Caco-2 (cell line): ENCODE results near the gene KDM4C. TPM values are rescaled to one million over a fixed set of nuclear protein-coding genes. Genes with fewer than 3 reads are reported as not detected.

Experiments
- BruUV-seq: library from RNA; stranded (reverse); fragments of 400-500 nt; replicated peaks from 2 replicates; lab custom pipeline; 2021; lab: Mats Ljungman, UMichigan
- CTCF ChIA-PET: fragments of 300-600 bp; sonication (Branson Sonifier 250); formaldehyde crosslinking; loops from one replicate; lab custom pipeline; 2022; ENCODE audit warnings: antibody characterized with exemption; lab: Charles Lee
- POLR2A ChIA-PET: fragments of 300-600 bp; sonication (Branson Sonifier 250); formaldehyde crosslinking; loops from one replicate; lab custom pipeline; 2022; ENCODE audit warnings: antibody characterized with exemption; lab: Charles Lee
- DNase-seq, 2 experiments: peaks; one replicate each; pipeline versions ENCODE4 v3.0.0 to v3.0.0-alpha.2; 2020 to 2022
- H3K27me3 ChIP-seq: replicated peaks from 2 replicates; pipeline ENCODE4 v1.6.0; 2011; ENCODE audit warnings: low read length; ENCODE audit not compliant: control insufficient read depth, insufficient read depth
- H3K36me3 ChIP-seq: 2 replicates; pipeline ENCODE4 v1.5.1; 2011; ENCODE audit warnings: low read length; ENCODE audit not compliant: control insufficient read depth, insufficient read depth
- H3K4me1 ChIP-seq: fragments of 250-450 bp; sonication (Bioruptor Pico); 2 replicates; pipeline ENCODE4 v1.5.1; 2020; ENCODE audit warnings: mild to moderate bottlenecking
- H3K4me3 ChIP-seq: 2 replicates; pipeline ENCODE4 v1.5.1; 2011; ENCODE audit warnings: low read depth, mild to moderate bottlenecking, control low read depth, low read length
- H3K9me3 ChIP-seq: fragments of 250-450 bp; sonication (Bioruptor Pico); 2 replicates; pipeline ENCODE4 v1.5.1; 2020; ENCODE audit warnings: mild to moderate bottlenecking, moderate library complexity
- H3K27ac Mint-ChIP-seq: one replicate; pipeline ENCODE4 v1.8.0; 2022; ENCODE audit warnings: mixed read lengths; ENCODE audit not compliant: unreplicated experiment
- H3K27me3 Mint-ChIP-seq: one replicate; pipeline ENCODE4 v1.8.0; 2022; ENCODE audit warnings: mixed read lengths; ENCODE audit not compliant: insufficient read depth, unreplicated experiment
- H3K36me3 Mint-ChIP-seq: one replicate; pipeline ENCODE4 v1.8.0; 2022; ENCODE audit warnings: mild to moderate bottlenecking, mixed read lengths; ENCODE audit not compliant: insufficient read depth, unreplicated experiment
- H3K4me1 Mint-ChIP-seq: one replicate; pipeline ENCODE4 v1.8.0; 2022; ENCODE audit warnings: low read depth, mixed read lengths; ENCODE audit not compliant: unreplicated experiment
- H3K4me3 Mint-ChIP-seq: one replicate; pipeline ENCODE4 v1.8.0; 2022; ENCODE audit warnings: mild to moderate bottlenecking, moderate library complexity, mixed read lengths; ENCODE audit not compliant: unreplicated experiment
- H3K9me3 Mint-ChIP-seq: one replicate; pipeline ENCODE4 v1.8.0; 2022; ENCODE audit warnings: mixed read lengths; ENCODE audit not compliant: unreplicated experiment
- intact Hi-C: fragments of 100-400 bp; cut with micrococcal nuclease; formaldehyde crosslinking; loops from one replicate; pipeline ENCODE4 v1.10.0; 2022; ENCODE audit not compliant: unreplicated experiment
- total RNA-seq: library from RNA; stranded (reverse); gene quantifications from 2 replicates; pipeline ENCODE4 v1.2.3, GENCODE V29; 2022
- TF ChIP-seq, protein P1 (sequence below), 2 experiments: fragments of 200-600 bp in 1 of 2; IDR thresholded peaks; 1 replicate in 1 of 2; 2 replicates in 1 of 2; pipeline versions ENCODE4 v1.5.1 to v1.8.0; 2011 to 2022; ENCODE audit warnings: antibody characterized with exemption in 1 of 2, control low read depth in 1 of 2, inconsistent platforms in 1 of 2, low read depth in 1 of 2, low read length in 1 of 2, mild to moderate bottlenecking in 1 of 2, moderate library complexity in 1 of 2; ENCODE audit not compliant: insufficient read depth in 1 of 2, severe bottlenecking in 1 of 2, unreplicated experiment in 1 of 2

Gene KDM4C
- total RNA-seq, 1 experiment from 2014 or later: 40.3 TPM

DNA sequence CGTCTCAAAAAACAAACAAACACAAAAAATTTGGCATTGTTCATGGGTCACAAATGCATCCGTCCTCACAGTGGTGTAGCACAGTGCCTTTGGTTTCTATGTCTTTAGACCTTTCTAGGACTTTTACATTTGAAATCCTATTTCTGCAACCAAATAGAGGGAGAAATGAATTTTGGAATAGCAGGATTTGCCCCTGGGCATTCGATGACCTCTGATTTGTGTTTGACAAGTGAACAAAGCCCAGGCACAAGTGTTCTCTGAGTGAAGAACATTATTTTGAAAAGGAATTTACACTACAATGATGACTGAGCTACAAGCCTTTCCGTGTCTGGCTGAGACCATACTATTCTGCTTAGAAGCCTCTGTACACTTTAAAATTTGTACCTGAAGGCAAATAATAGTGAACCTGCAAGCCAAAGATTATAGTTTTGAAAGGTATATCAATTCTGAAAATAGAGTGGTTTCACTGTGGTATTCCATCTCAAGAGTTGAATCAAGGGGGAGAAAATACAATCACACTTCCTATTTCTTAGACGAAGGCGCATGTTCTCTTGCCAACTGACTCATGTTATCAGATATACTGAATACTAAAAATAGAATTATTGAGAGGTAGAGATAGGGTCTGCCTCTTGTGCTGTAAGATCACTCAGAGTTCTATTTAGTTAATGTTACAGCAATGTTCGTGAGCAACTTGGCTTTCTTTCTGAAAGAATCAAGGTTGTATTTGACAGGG lies 297.6 kb downstream of the KDM4C start:
- H3K9me3 ChIP-seq: no peaks in the 10 kb centered on the region
- Mint-ChIP-seq H3K4me1 (no peaks in the 10 kb centered on the region), H3K27me3 (no peaks in the 10 kb centered on the region), H3K4me3 (no peak overlapping the region), H3K27ac (no peak overlapping the region), H3K36me3 (peaks cover 7% of the 10 kb centered on the region), H3K9me3 (no peaks in the 10 kb centered on the region)
- TF ChIP-seq, protein P1, sequence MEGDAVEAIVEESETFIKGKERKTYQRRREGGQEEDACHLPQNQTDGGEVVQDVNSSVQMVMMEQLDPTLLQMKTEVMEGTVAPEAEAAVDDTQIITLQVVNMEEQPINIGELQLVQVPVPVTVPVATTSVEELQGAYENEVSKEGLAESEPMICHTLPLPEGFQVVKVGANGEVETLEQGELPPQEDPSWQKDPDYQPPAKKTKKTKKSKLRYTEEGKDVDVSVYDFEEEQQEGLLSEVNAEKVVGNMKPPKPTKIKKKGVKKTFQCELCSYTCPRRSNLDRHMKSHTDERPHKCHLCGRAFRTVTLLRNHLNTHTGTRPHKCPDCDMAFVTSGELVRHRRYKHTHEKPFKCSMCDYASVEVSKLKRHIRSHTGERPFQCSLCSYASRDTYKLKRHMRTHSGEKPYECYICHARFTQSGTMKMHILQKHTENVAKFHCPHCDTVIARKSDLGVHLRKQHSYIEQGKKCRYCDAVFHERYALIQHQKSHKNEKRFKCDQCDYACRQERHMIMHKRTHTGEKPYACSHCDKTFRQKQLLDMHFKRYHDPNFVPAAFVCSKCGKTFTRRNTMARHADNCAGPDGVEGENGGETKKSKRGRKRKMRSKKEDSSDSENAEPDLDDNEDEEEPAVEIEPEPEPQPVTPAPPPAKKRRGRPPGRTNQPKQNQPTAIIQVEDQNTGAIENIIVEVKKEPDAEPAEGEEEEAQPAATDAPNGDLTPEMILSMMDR (IDR thresholded peaks at IDR 0.05; ENCODE audit: insufficient read depth in 1 of 2, low read depth in 1 of 2, low read length in 1 of 2, severe bottlenecking in 1 of 2, unreplicated experiment in 1 of 2): no peak
- H3K27me3 ChIP-seq: no peaks in the 10 kb centered on the region
- BruUV-seq: no TSS peak
- no peaks in the 10 kb centered on the region for H3K4me1 ChIP-seq
- intact Hi-C loops: loop anchor here (10.0 kb wide), 1 partner anchor 209 kb away; no protein-coding TSS in a partner anchor
- no peaks in the 10 kb centered on the region for H3K36me3 ChIP-seq
- CTCF ChIA-PET: no interaction called here
- DNase-seq: no peak
- POLR2A ChIA-PET: no interaction called here
- H3K4me3 ChIP-seq: no peak overlapping the region

- Mint-ChIP-seq H3K27me3 (no peaks in the 10 kb centered on the region), H3K4me1 (no peaks in the 10 kb centered on the region), H3K36me3 (peaks cover 7% of the 10 kb centered on the region), H3K27ac (no peak overlapping the region), H3K4me3 (no peak overlapping the region), H3K9me3 (no peaks in the 10 kb centered on the region)
- CTCF ChIA-PET: no interaction called here
- H3K4me3 ChIP-seq: no peak overlapping the region
- H3K27me3 ChIP-seq: no peaks in the 10 kb centered on the region
- BruUV-seq: no TSS peak
- intact Hi-C loops: loop anchor here (10.0 kb wide), 1 partner anchor 209 kb away; no protein-coding TSS in a partner anchor
- DNase-seq: no peak
- POLR2A ChIA-PET: interaction anchor here (0.5 kb wide), 1 partner anchor 1317 kb away, joined by 3 read pairs; no protein-coding TSS in a partner anchor
- no peaks in the 10 kb centered on the region for H3K9me3 ChIP-seq
- no peaks in the 10 kb centered on the region for H3K36me3 ChIP-seq
- TF ChIP-seq, protein P1 (IDR thresholded peaks at IDR 0.05; ENCODE audit: insufficient read depth in 1 of 2, low read depth in 1 of 2, low read length in 1 of 2, severe bottlenecking in 1 of 2, unreplicated experiment in 1 of 2): no peak
- H3K4me1 ChIP-seq: no peaks in the 10 kb centered on the region
Observed at GRCh38 chr9:7056254-7056653, 298.5 kb downstream of the KDM4C start.

GRCh38 chr9:7058473-7058872 lies 300.7 kb downstream of the KDM4C start:
- TF ChIP-seq, protein P1 (IDR thresholded peaks at IDR 0.05; ENCODE audit: insufficient read depth in 1 of 2, low read depth in 1 of 2, low read length in 1 of 2, severe bottlenecking in 1 of 2, unreplicated experiment in 1 of 2): no peak
- ChIA-PET CTCF (no interaction called here), POLR2A (no interaction called here)
- H3K4me1 ChIP-seq: no peaks in the 10 kb centered on the region
- H3K9me3 ChIP-seq: no peaks in the 10 kb centered on the region
- Mint-ChIP-seq H3K4me3 (no peak overlapping the region), H3K36me3 (no peaks in the 10 kb centered on the region), H3K27me3 (no peaks in the 10 kb centered on the region), H3K9me3 (no peaks in the 10 kb centered on the region), H3K27ac (no peak overlapping the region), H3K4me1 (no peaks in the 10 kb centered on the region)
- H3K36me3 ChIP-seq: no peaks in the 10 kb centered on the region
- no peak overlapping the region for H3K4me3 ChIP-seq
- intact Hi-C loops: loop anchor here (10.0 kb wide), 1 partner anchor 206 kb away; no protein-coding TSS in a partner anchor
- BruUV-seq: no TSS peak
- no peak for DNase-seq
- no peaks in the 10 kb centered on the region for H3K27me3 ChIP-seq
